ENCODE results near the gene AGAP1. TPM values are rescaled to one million over a fixed set of nuclear protein-coding genes. Genes with fewer than 3 reads are reported as not detected.

The AGAP1 gene
- total RNA-seq, 1 donor from 2014 or later, result 47.2 TPM

GRCh38 chr2:235566931-235567495, 73.2 kb downstream of the AGAP1 start:
- H3K4me1 Mint-ChIP-seq (ENCODE audit: low read depth), result peaks cover 17% of the 10 kb centered on the region
- peaks cover 4% of the 10 kb centered on the region for H3K36me3 Mint-ChIP-seq (ENCODE audit: insufficient read depth)
- no peak overlapping the region for H3K4me3 Mint-ChIP-seq (ENCODE audit: low read depth)
- no peak for TF ChIP-seq CTCF (IDR thresholded peaks at IDR 0.05; ENCODE audit: unreplicated experiment)
- DNase-seq (ENCODE audit: low spot score, unreplicated experiment), result no peak
- no peaks in the 10 kb centered on the region for H3K27me3 Mint-ChIP-seq
- no peak overlapping the region for H3K27ac Mint-ChIP-seq
- H3K9me3 Mint-ChIP-seq (ENCODE audit: low read depth), result no peaks in the 10 kb centered on the region

GRCh38 chr2:235567842-235568241, 74.0 kb downstream of the AGAP1 start:
- Mint-ChIP-seq H3K36me3 (ENCODE audit: insufficient read depth) (peaks cover 4% of the 10 kb centered on the region), H3K4me3 (ENCODE audit: low read depth) (no peak overlapping the region), H3K9me3 (ENCODE audit: low read depth) (no peaks in the 10 kb centered on the region), H3K27ac (no peak overlapping the region), H3K27me3 (no peaks in the 10 kb centered on the region), H3K4me1 (ENCODE audit: low read depth) (peaks cover 17% of the 10 kb centered on the region)
- DNase-seq (ENCODE audit: low spot score, unreplicated experiment), result no peak
- no peak for TF ChIP-seq CTCF (IDR thresholded peaks at IDR 0.05; ENCODE audit: unreplicated experiment)

- TF ChIP-seq CTCF (IDR thresholded peaks at IDR 0.05; ENCODE audit: unreplicated experiment), result no peak
- Mint-ChIP-seq H3K27me3 (no peaks in the 10 kb centered on the region), H3K4me1 (ENCODE audit: low read depth) (peaks cover 15% of the 10 kb centered on the region), H3K27ac (no peak overlapping the region), H3K4me3 (ENCODE audit: low read depth) (no peak overlapping the region), H3K36me3 (ENCODE audit: insufficient read depth) (peaks cover 4% of the 10 kb centered on the region), H3K9me3 (ENCODE audit: low read depth) (no peaks in the 10 kb centered on the region)
- no peak for DNase-seq (ENCODE audit: low spot score, unreplicated experiment)
Observed at GRCh38 chr2:235568431-235568830, 74.6 kb downstream of the AGAP1 start.

GRCh38 chr2:235569837-235570236, 76.0 kb downstream of the AGAP1 start:
- Mint-ChIP-seq H3K27ac (peak overlapping the region; percentile 3), H3K27me3 (no peaks in the 10 kb centered on the region), H3K4me3 (ENCODE audit: low read depth) (no peak overlapping the region)

GRCh38 chr2:235570256-235570655, 76.4 kb downstream of the AGAP1 start:
- DNase-seq (ENCODE audit: low spot score, unreplicated experiment), result no peak
- H3K9me3 Mint-ChIP-seq (ENCODE audit: low read depth), result no peaks in the 10 kb centered on the region
- peaks cover 4% of the 10 kb centered on the region for H3K36me3 Mint-ChIP-seq (ENCODE audit: insufficient read depth)
- peak overlapping the region; percentile 3 for H3K27ac Mint-ChIP-seq
- H3K27me3 Mint-ChIP-seq, result no peaks in the 10 kb centered on the region
- H3K4me1 Mint-ChIP-seq (ENCODE audit: low read depth), result peaks cover 13% of the 10 kb centered on the region
- H3K4me3 Mint-ChIP-seq (ENCODE audit: low read depth), result no peak overlapping the region
- TF ChIP-seq CTCF (IDR thresholded peaks at IDR 0.05; ENCODE audit: unreplicated experiment), result no peak

More at GRCh38 chr2:235569837-235570236, 76.0 kb downstream of the AGAP1 start:
- no peaks in the 10 kb centered on the region for H3K9me3 Mint-ChIP-seq (ENCODE audit: low read depth)
- H3K4me1 Mint-ChIP-seq (ENCODE audit: low read depth), result peaks cover 13% of the 10 kb centered on the region
- DNase-seq (ENCODE audit: low spot score, unreplicated experiment), result no peak
- peaks cover 4% of the 10 kb centered on the region for H3K36me3 Mint-ChIP-seq (ENCODE audit: insufficient read depth)
- TF ChIP-seq CTCF (IDR thresholded peaks at IDR 0.05; ENCODE audit: unreplicated experiment), result no peak

Data from progenitor cell of endocrine pancreas (in vitro differentiated cells).